ENCODE results near the gene MAP3K10. TPM values are rescaled to one million over a fixed set of nuclear protein-coding genes. Genes with fewer than 3 reads are reported as not detected.

The MAP3K10 gene
- total RNA-seq, 2 donors from 2014 or later = 10.5 to 23.8 TPM

GRCh38 chr19:40236366-40236765 lies 45.1 kb downstream of the MAP3K10 start:
- intact Hi-C loops (cut with DNase I) = no loop called here
- DNase-seq (ENCODE audit: low spot score) = no peak

GRCh38 chr19:40237791-40238190 lies 46.6 kb downstream of the MAP3K10 start:
- WGBS = 91% methylated on average over 14 of the region's 14 CpGs
- no peaks in the 10 kb centered on the region for H3K4me1 ChIP-seq (replicated peaks)
- peaks cover 8 to 11% of the 10 kb centered on the region in 2 donors for H3K36me3 ChIP-seq
- intact Hi-C loops (cut with DNase I) = no loop called here
- no peak overlapping the region for H3K4me3 ChIP-seq
- H3K27me3 ChIP-seq (replicated peaks; ENCODE audit: insufficient read depth) = no peaks in the 10 kb centered on the region
- no peaks in the 10 kb centered on the region for H3K9me3 ChIP-seq
- H3K27ac ChIP-seq = no peak overlapping the region
- TF ChIP-seq POLR2A (IDR thresholded peaks at IDR 0.05) (no peak), POLR2AphosphoS5 (IDR thresholded peaks at IDR 0.05) (no peak), CTCF (IDR thresholded peaks at IDR 0.05) (no peak)
- no peak for DNase-seq (ENCODE audit: low spot score)

More at GRCh38 chr19:40236366-40236765, 45.1 kb downstream of the MAP3K10 start:
- no peak overlapping the region for H3K27ac ChIP-seq
- H3K4me3 ChIP-seq = no peak overlapping the region
- H3K27me3 ChIP-seq (replicated peaks; ENCODE audit: insufficient read depth) = no peaks in the 10 kb centered on the region
- 84% methylated on average over 6 of the region's 6 CpGs for WGBS
- H3K4me1 ChIP-seq (replicated peaks) = no peaks in the 10 kb centered on the region
- H3K9me3 ChIP-seq = no peaks in the 10 kb centered on the region
- H3K36me3 ChIP-seq = peaks cover 8 to 11% of the 10 kb centered on the region in 2 donors
- no peak for TF ChIP-seq POLR2AphosphoS5 (IDR thresholded peaks at IDR 0.05)
- no peak for TF ChIP-seq CTCF (IDR thresholded peaks at IDR 0.05)
- TF ChIP-seq POLR2A (IDR thresholded peaks at IDR 0.05) = no peak

- intact Hi-C loops (cut with DNase I) = no loop called here
- Histone ChIP-seq H3K4me3 (no peak overlapping the region), H3K36me3 (peaks cover 8 to 11% of the 10 kb centered on the region in 2 donors), H3K27me3 (replicated peaks; ENCODE audit: insufficient read depth) (no peaks in the 10 kb centered on the region), H3K9me3 (no peaks in the 10 kb centered on the region), H3K27ac (no peak overlapping the region), H3K4me1 (replicated peaks) (no peaks in the 10 kb centered on the region)
- TF ChIP-seq POLR2A (IDR thresholded peaks at IDR 0.05) = no peak
- TF ChIP-seq POLR2AphosphoS5 (IDR thresholded peaks at IDR 0.05) = no peak
- TF ChIP-seq CTCF (IDR thresholded peaks at IDR 0.05) = no peak
- no peak for DNase-seq (ENCODE audit: low spot score)
- WGBS = 90% methylated on average over 9 of the region's 9 CpGs
Measured at GRCh38 chr19:40238775-40239174, 47.5 kb downstream of the MAP3K10 start.

DNA sequence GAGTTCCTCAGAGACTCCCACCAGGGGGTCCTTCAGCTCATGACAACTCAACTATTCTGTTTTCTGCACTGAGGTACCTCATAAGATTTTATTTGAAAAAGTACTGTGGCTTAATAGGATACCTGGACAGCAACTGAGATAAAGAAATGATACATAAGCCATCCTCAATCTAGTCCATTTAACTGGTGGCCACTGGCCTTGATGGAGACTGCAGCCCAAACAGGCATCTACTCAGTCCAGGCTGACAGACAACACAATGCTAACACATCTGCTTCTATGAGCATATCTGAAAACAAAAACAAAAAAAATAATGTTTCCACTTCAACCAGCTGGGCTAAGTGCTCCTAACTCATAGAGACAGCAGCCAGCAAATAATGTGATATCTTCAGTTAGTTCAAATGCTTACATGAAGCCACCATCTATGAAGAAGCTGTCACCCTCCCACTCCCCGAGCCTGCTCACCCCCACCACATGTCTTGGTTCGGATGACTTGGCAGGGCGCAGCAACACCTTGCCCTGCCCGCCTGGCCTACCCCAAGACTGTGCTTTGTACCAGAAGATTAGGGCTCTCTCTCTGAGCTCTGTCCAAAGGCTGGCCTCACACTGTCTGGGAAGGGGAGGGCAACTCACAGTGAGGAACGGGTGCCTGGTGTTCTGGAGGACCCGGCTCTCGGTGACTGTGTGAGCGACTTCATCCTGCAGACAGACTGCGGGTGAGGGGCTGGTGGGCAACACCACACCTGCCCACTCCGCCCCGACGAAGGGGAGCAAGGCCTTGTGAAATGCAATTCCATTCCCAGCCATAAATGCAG lies 48.4 kb downstream of the MAP3K10 start:
- no peak for TF ChIP-seq POLR2A (IDR thresholded peaks at IDR 0.05)
- no peak for TF ChIP-seq POLR2AphosphoS5 (IDR thresholded peaks at IDR 0.05)
- no peak for TF ChIP-seq CTCF (IDR thresholded peaks at IDR 0.05)
- Histone ChIP-seq H3K4me3 (no peak overlapping the region), H3K36me3 (peaks cover 8 to 11% of the 10 kb centered on the region in 2 donors), H3K4me1 (replicated peaks) (no peaks in the 10 kb centered on the region), H3K9me3 (no peaks in the 10 kb centered on the region), H3K27me3 (replicated peaks; ENCODE audit: insufficient read depth) (no peaks in the 10 kb centered on the region), H3K27ac (no peak overlapping the region)
- no peak for DNase-seq (ENCODE audit: low spot score)
- 92% methylated on average over 12 of the region's 12 CpGs for WGBS
- intact Hi-C loops (cut with DNase I) = no loop called here

- no peak for TF ChIP-seq CTCF (IDR thresholded peaks at IDR 0.05)
- no peak for TF ChIP-seq POLR2AphosphoS5 (IDR thresholded peaks at IDR 0.05)
- no peak for TF ChIP-seq POLR2A (IDR thresholded peaks at IDR 0.05)
- WGBS = 94% methylated on average over 6 of the region's 6 CpGs
- Histone ChIP-seq H3K36me3 (peaks cover 8 to 10% of the 10 kb centered on the region in 2 donors), H3K4me1 (replicated peaks) (no peaks in the 10 kb centered on the region), H3K4me3 (no peak overlapping the region), H3K27me3 (replicated peaks; ENCODE audit: insufficient read depth) (no peaks in the 10 kb centered on the region), H3K9me3 (no peaks in the 10 kb centered on the region), H3K27ac (no peak overlapping the region)
- DNase-seq (ENCODE audit: low spot score) = no peak
- intact Hi-C loops (cut with DNase I) = no loop called here
Measured at GRCh38 chr19:40240332-40240731, 49.1 kb downstream of the MAP3K10 start.

Data from prostate gland (tissue), 2 donors.